ENCODE measurements around the gene CEACAM19. TPM values are rescaled to one million over a fixed set of nuclear protein-coding genes. Genes with fewer than 3 reads are reported as not detected.
"Not testable (repeated sequence)": the region's sequence is repeated elsewhere in the genome, so short reads cannot be mapped to it uniquely, and the experiment has no call there.

The CEACAM19 gene
- under 1 TPM; 0.33 to 0.86 (median 0.74) TPM for total RNA-seq

GRCh38 chr19:44671400-44671799 lies at the start of gene CEACAM19:
Gene CEACAM19, plus strand, starts transcription at chr19:44671482. Its CDS starts 450 bp downstream, at chr19:44671932.
- H3K27me3 Mint-ChIP-seq (ENCODE audit: low read depth) = peaks cover 2% of the 10 kb centered on the region
- H3K36me3 Mint-ChIP-seq (ENCODE audit: insufficient read depth) = no peaks in the 10 kb centered on the region
- H3K4me1 Mint-ChIP-seq (ENCODE audit: low read depth) = no peaks in the 10 kb centered on the region
- ATAC-seq (no peak), DNase-seq (no peak)
- H3K4me3 Mint-ChIP-seq = no peak within 1 kb of the TSS
- H3K9me3 Mint-ChIP-seq = no peaks in the 10 kb centered on the region

- H3K4me1 Mint-ChIP-seq (ENCODE audit: low read depth) = no peaks in the 10 kb centered on the region
- H3K4me3 Mint-ChIP-seq = no peak overlapping the region
- H3K9me3 Mint-ChIP-seq = no peaks in the 10 kb centered on the region
- peaks cover 6% of the 10 kb centered on the region for H3K27me3 Mint-ChIP-seq (ENCODE audit: low read depth)
- ATAC-seq (no peak), DNase-seq (no peak)
- H3K36me3 Mint-ChIP-seq (ENCODE audit: insufficient read depth) = no peaks in the 10 kb centered on the region
Measured at GRCh38 chr19:44623080-44623479, 48.2 kb upstream of the CEACAM19 start.

- Mint-ChIP-seq H3K27me3 (ENCODE audit: low read depth) (peaks cover 6% of the 10 kb centered on the region), H3K4me3 (no peak overlapping the region), H3K9me3 (no peaks in the 10 kb centered on the region), H3K36me3 (ENCODE audit: insufficient read depth) (no peaks in the 10 kb centered on the region), H3K4me1 (ENCODE audit: low read depth) (no peaks in the 10 kb centered on the region)
- ATAC-seq = no peak
- no peak for DNase-seq
Measured at GRCh38 chr19:44623626-44624025, 47.7 kb upstream of the CEACAM19 start.

GRCh38 chr19:44624840-44625354 lies 46.4 kb upstream of the CEACAM19 start:
- no peaks in the 10 kb centered on the region for H3K4me1 Mint-ChIP-seq (ENCODE audit: low read depth)
- no peaks in the 10 kb centered on the region for H3K9me3 Mint-ChIP-seq
- DNase-seq (no peak), ATAC-seq (no peak)
- H3K27me3 Mint-ChIP-seq (ENCODE audit: low read depth) = peaks cover 10% of the 10 kb centered on the region
- H3K36me3 Mint-ChIP-seq (ENCODE audit: insufficient read depth) = no peaks in the 10 kb centered on the region
- H3K4me3 Mint-ChIP-seq = no peak overlapping the region

- not testable (repeated sequence) for H3K36me3 Mint-ChIP-seq (ENCODE audit: insufficient read depth)
Measured at GRCh38 chr19:44625637-44626036, 45.6 kb upstream of the CEACAM19 start.

GRCh38 chr19:44626048-44626624 lies 45.1 kb upstream of the CEACAM19 start:
- H3K9me3 Mint-ChIP-seq = no peaks in the 10 kb centered on the region
- ATAC-seq (no peak), DNase-seq (no peak)
- peaks cover 12% of the 10 kb centered on the region for H3K27me3 Mint-ChIP-seq (ENCODE audit: low read depth)
- no peaks in the 10 kb centered on the region for H3K4me1 Mint-ChIP-seq (ENCODE audit: low read depth)
- no peak overlapping the region for H3K4me3 Mint-ChIP-seq
- no peaks in the 10 kb centered on the region for H3K36me3 Mint-ChIP-seq (ENCODE audit: insufficient read depth)

More at GRCh38 chr19:44625637-44626036, 45.6 kb upstream of the CEACAM19 start:
- not testable (repeated sequence) for H3K9me3 Mint-ChIP-seq; DNase-seq; H3K4me1 Mint-ChIP-seq (ENCODE audit: low read depth); H3K4me3 Mint-ChIP-seq; ATAC-seq
- H3K27me3 Mint-ChIP-seq (ENCODE audit: low read depth) = peaks cover 10% of the 10 kb centered on the region

- Mint-ChIP-seq H3K27me3 (ENCODE audit: low read depth) (peaks cover 12% of the 10 kb centered on the region), H3K36me3 (ENCODE audit: insufficient read depth) (no peaks in the 10 kb centered on the region), H3K4me1 (ENCODE audit: low read depth) (no peaks in the 10 kb centered on the region), H3K9me3 (no peaks in the 10 kb centered on the region), H3K4me3 (no peak overlapping the region)
- no peak for ATAC-seq
- DNase-seq = no peak
Measured at GRCh38 chr19:44627631-44628030, 43.7 kb upstream of the CEACAM19 start.

GRCh38 chr19:44628793-44629192 lies 42.5 kb upstream of the CEACAM19 start:
- no peaks in the 10 kb centered on the region for H3K9me3 Mint-ChIP-seq
- no peak for DNase-seq

GRCh38 chr19:44631611-44632010 lies 39.7 kb upstream of the CEACAM19 start:
- not testable (repeated sequence) for ATAC-seq; H3K4me1 Mint-ChIP-seq (ENCODE audit: low read depth); DNase-seq

More at GRCh38 chr19:44628793-44629192, 42.5 kb upstream of the CEACAM19 start:
- Mint-ChIP-seq H3K36me3 (ENCODE audit: insufficient read depth) (no peaks in the 10 kb centered on the region), H3K4me3 (no peak overlapping the region), H3K4me1 (ENCODE audit: low read depth) (no peaks in the 10 kb centered on the region), H3K27me3 (ENCODE audit: low read depth) (peaks cover 15% of the 10 kb centered on the region)
- ATAC-seq = no peak

GRCh38 chr19:44634058-44634457 lies 37.2 kb upstream of the CEACAM19 start:
- not testable (repeated sequence) for H3K4me1 Mint-ChIP-seq (ENCODE audit: low read depth); H3K27me3 Mint-ChIP-seq (ENCODE audit: low read depth); H3K36me3 Mint-ChIP-seq (ENCODE audit: insufficient read depth); ATAC-seq; H3K9me3 Mint-ChIP-seq; H3K4me3 Mint-ChIP-seq; DNase-seq

More at GRCh38 chr19:44631611-44632010, 39.7 kb upstream of the CEACAM19 start:
- not testable (repeated sequence) for H3K4me3 Mint-ChIP-seq; H3K9me3 Mint-ChIP-seq; H3K36me3 Mint-ChIP-seq (ENCODE audit: insufficient read depth)
- peaks cover 15% of the 10 kb centered on the region for H3K27me3 Mint-ChIP-seq (ENCODE audit: low read depth)

GRCh38 chr19:44634785-44635184 lies 36.5 kb upstream of the CEACAM19 start:
- no peaks in the 10 kb centered on the region for H3K9me3 Mint-ChIP-seq
- DNase-seq (no peak), ATAC-seq (no peak)
- H3K27me3 Mint-ChIP-seq (ENCODE audit: low read depth) = peaks cover 8% of the 10 kb centered on the region
- no peak overlapping the region for H3K4me3 Mint-ChIP-seq
- H3K36me3 Mint-ChIP-seq (ENCODE audit: insufficient read depth) = no peaks in the 10 kb centered on the region
- no peaks in the 10 kb centered on the region for H3K4me1 Mint-ChIP-seq (ENCODE audit: low read depth)

GRCh38 chr19:44635581-44636438 lies 35.5 kb upstream of the CEACAM19 start:
- H3K27me3 Mint-ChIP-seq (ENCODE audit: low read depth) = peaks cover 14% of the 10 kb centered on the region
- H3K4me1 Mint-ChIP-seq (ENCODE audit: low read depth) = no peaks in the 10 kb centered on the region
- no peak overlapping the region for H3K4me3 Mint-ChIP-seq
- no peaks in the 10 kb centered on the region for H3K36me3 Mint-ChIP-seq (ENCODE audit: insufficient read depth)
- DNase-seq (no peak), ATAC-seq (no peak)
- H3K9me3 Mint-ChIP-seq = no peaks in the 10 kb centered on the region

- Mint-ChIP-seq H3K36me3 (ENCODE audit: insufficient read depth) (no peaks in the 10 kb centered on the region), H3K4me3 (no peak overlapping the region), H3K4me1 (ENCODE audit: low read depth) (no peaks in the 10 kb centered on the region), H3K27me3 (ENCODE audit: low read depth) (peaks cover 13% of the 10 kb centered on the region), H3K9me3 (no peaks in the 10 kb centered on the region)
- DNase-seq (no peak), ATAC-seq (no peak)
Measured at GRCh38 chr19:44636439-44637389, 34.6 kb upstream of the CEACAM19 start.

- Mint-ChIP-seq H3K27me3 (ENCODE audit: low read depth) (peaks cover 13% of the 10 kb centered on the region), H3K9me3 (no peaks in the 10 kb centered on the region), H3K4me3 (no peak overlapping the region), H3K36me3 (ENCODE audit: insufficient read depth) (no peaks in the 10 kb centered on the region), H3K4me1 (ENCODE audit: low read depth) (no peaks in the 10 kb centered on the region)
- ATAC-seq (no peak), DNase-seq (no peak)
Measured at GRCh38 chr19:44637390-44637764, 33.9 kb upstream of the CEACAM19 start.
